A673 (cell line): ENCODE data around the gene AHDC1. TPM values are rescaled to one million over a fixed set of nuclear protein-coding genes. Genes with fewer than 3 reads are reported as not detected.
"Not testable (repeated sequence)": the region's sequence is repeated elsewhere in the genome, so short reads cannot be mapped to it uniquely, and the experiment has no call there.

Experiments used
- BruUV-seq: library from RNA; stranded (reverse); fragments of 400-500 nt; replicated peaks from 2 replicates; lab custom pipeline; 2021; lab: Mats Ljungman, UMichigan
- CTCF ChIA-PET: fragments of 300-600 bp; sonication (Branson Sonifier 250); formaldehyde crosslinking; loops from one replicate; lab custom pipeline; 2022; ENCODE audit warnings: antibody characterized with exemption; lab: Charles Lee
- POLR2A ChIA-PET: fragments of 300-600 bp; sonication (Branson Sonifier 250); formaldehyde crosslinking; loops from one replicate; lab custom pipeline; 2022; ENCODE audit warnings: antibody characterized with exemption; ENCODE audit not compliant: low non-redundant PET; lab: Charles Lee
- DNase-seq: peaks from one replicate; pipeline ENCODE4 v3.0.0-alpha.2; 2015; ENCODE audit warnings: low spot score
- H3K27ac ChIP-seq: fragments of 200-600 bp; sonication (generic); 2 replicates; pipeline ENCODE4 v1.5.1; 2016; ENCODE audit warnings: mixed run types, low read depth, mild to moderate bottlenecking, mixed read lengths, antibody characterized with exemption, low read length; ENCODE audit not compliant: poor library complexity, severe bottlenecking
- H3K27me3 ChIP-seq: fragments of 200-600 bp; sonication (generic); replicated peaks from 2 replicates; pipeline ENCODE4 v1.6.1; 2017; ENCODE audit warnings: mixed run types, low read depth, mild to moderate bottlenecking, mixed read lengths, antibody characterized with exemption, low read length; ENCODE audit not compliant: insufficient read depth, poor library complexity
- H3K36me3 ChIP-seq: fragments of 200-600 bp; sonication (generic); 2 replicates; pipeline ENCODE4 v1.6.1; 2016; ENCODE audit warnings: mixed run types, mild to moderate bottlenecking, mixed read lengths, antibody characterized with exemption, low read length; ENCODE audit not compliant: insufficient read depth, poor library complexity, severe bottlenecking
- H3K4me1 ChIP-seq: fragments of 200-600 bp; sonication (generic); 2 replicates; pipeline ENCODE4 v1.6.1; 2017; ENCODE audit warnings: mixed run types, mild to moderate bottlenecking, mixed read lengths, antibody characterized with exemption, low read length; ENCODE audit not compliant: insufficient read depth, poor library complexity, severe bottlenecking
- H3K4me3 ChIP-seq: fragments of 200-600 bp; sonication (generic); 2 replicates; pipeline ENCODE4 v1.5.1; 2016; ENCODE audit warnings: low read depth, mixed run types, mild to moderate bottlenecking, mixed read lengths, low read length; ENCODE audit not compliant: poor library complexity, severe bottlenecking
- H3K9me3 ChIP-seq: fragments of 200-600 bp; sonication (generic); 2 replicates; pipeline ENCODE4 v1.6.1; 2016; ENCODE audit warnings: mixed run types, low read depth, mild to moderate bottlenecking, mixed read lengths, antibody characterized with exemption, low read length; ENCODE audit not compliant: poor library complexity, severe bottlenecking
- EZH2 ChIP-seq: fragments of 200-600 bp; sonication (generic); IDR thresholded peaks from 2 replicates; pipeline ENCODE4 v1.6.1; 2017; ENCODE audit warnings: borderline replicate concordance, low read depth, mild to moderate bottlenecking, mixed read lengths, antibody characterized with exemption, low read length; ENCODE audit not compliant: poor library complexity, severe bottlenecking
- intact Hi-C: fragments of 100-400 bp; cut with micrococcal nuclease; formaldehyde crosslinking; loops from one replicate; pipeline ENCODE4 v1.10.0; 2022; ENCODE audit not compliant: unreplicated experiment
- total RNA-seq: library from RNA; stranded (reverse); gene quantifications from 2 replicates; pipeline ENCODE4 v1.2.3, GENCODE V29; 2021
- TF ChIP-seq, protein P1 (sequence below): fragments of 300-800, 200-600 bp; sonication (generic); conservative IDR thresholded peaks from 2 replicates; pipeline ENCODE4 v1.5.1; 2017; ENCODE audit warnings: low read depth, mild to moderate bottlenecking, antibody characterized with exemption, low read length, moderate library complexity, mixed read lengths

AHDC1 gene
- total RNA-seq, 1 experiment from 2014 or later: 33.2 TPM

DNA sequence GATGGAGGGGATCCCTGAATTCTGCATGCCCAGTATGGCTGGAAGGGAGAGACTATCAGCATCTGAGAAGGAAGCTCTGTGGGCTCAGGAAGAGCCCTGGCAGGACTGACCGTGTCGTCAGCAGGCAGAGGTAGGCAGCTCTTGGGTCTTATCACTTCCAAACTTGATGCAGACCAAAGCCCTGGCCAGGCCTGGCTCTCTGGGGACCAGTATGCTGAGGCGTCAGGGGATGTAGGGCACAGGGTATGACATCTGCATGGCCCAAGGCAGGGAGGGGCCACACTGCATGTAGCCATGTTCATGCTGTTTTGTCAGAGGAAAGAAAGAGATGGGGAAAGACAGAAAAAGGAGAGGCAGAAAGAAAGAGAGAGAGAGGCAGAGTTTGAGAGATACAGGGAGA is 24.8 kb upstream of the AHDC1 start:
- CTCF ChIA-PET: no interaction called here
- POLR2A ChIA-PET: interaction anchor here (0.7 kb wide), 1 partner anchor 9 kb away, joined by 4 read pairs; no protein-coding TSS in a partner anchor
- Histone ChIP-seq H3K36me3 (no peaks in the 10 kb centered on the region), H3K4me1 (no peaks in the 10 kb centered on the region), H3K9me3 (no peaks in the 10 kb centered on the region), H3K27me3 (no peaks in the 10 kb centered on the region), H3K4me3 (no peak overlapping the region), H3K27ac (no peak overlapping the region)
- no peak for DNase-seq
- BruUV-seq: no TSS peak
- intact Hi-C loops: no loop called here
- no peak for TF ChIP-seq EZH2
- TF ChIP-seq, protein P1, sequence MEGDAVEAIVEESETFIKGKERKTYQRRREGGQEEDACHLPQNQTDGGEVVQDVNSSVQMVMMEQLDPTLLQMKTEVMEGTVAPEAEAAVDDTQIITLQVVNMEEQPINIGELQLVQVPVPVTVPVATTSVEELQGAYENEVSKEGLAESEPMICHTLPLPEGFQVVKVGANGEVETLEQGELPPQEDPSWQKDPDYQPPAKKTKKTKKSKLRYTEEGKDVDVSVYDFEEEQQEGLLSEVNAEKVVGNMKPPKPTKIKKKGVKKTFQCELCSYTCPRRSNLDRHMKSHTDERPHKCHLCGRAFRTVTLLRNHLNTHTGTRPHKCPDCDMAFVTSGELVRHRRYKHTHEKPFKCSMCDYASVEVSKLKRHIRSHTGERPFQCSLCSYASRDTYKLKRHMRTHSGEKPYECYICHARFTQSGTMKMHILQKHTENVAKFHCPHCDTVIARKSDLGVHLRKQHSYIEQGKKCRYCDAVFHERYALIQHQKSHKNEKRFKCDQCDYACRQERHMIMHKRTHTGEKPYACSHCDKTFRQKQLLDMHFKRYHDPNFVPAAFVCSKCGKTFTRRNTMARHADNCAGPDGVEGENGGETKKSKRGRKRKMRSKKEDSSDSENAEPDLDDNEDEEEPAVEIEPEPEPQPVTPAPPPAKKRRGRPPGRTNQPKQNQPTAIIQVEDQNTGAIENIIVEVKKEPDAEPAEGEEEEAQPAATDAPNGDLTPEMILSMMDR: no peak

DNA sequence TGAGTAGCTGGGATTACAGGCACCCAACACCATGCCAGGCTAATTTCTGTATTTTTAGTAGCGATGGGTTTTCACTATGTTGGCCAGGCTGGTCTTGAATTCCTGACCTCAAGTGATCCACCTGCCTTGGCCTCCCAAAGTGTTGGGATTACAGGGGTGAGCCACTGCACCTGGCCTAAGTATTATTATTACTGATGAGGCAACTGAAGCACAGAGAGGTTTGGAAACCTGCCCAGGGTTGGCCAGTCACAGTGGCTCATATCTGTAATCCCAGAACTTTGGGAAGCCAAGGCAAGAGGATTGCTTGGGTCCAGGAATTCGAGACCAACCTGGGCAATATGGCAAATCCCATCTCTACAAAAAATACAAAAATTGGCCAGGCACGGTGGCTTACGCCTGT is 23.8 kb upstream of the AHDC1 start:
- H3K36me3 ChIP-seq, POLR2A ChIA-PET, H3K4me1 ChIP-seq, H3K27me3 ChIP-seq, H3K27ac ChIP-seq, H3K4me3 ChIP-seq, BruUV-seq, intact Hi-C loops, H3K9me3 ChIP-seq, DNase-seq, CTCF ChIA-PET: not testable (repeated sequence)

DNA sequence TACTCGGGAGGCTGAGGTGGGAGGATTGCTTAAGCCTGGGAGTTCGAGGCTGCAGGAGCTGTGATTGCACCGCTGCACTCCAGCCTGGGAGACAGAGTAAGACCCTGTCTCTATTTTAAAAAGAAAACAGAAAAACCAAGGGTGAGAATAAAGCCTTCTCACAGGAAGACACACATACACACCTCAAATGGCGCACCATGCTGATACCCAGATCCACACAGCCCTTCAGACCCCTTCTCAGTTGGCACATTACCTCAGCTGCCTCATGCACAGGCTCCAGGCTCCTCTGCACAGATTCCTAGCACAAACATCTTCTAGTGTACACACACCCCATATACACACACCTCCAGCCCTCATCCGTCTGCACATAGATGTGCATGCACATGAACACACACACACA is 23.1 kb upstream of the AHDC1 start:
- Histone ChIP-seq H3K4me1 (no peaks in the 10 kb centered on the region), H3K36me3 (no peaks in the 10 kb centered on the region), H3K9me3 (no peaks in the 10 kb centered on the region), H3K27me3 (no peaks in the 10 kb centered on the region), H3K4me3 (no peak overlapping the region), H3K27ac (no peak overlapping the region)
- intact Hi-C loops: no loop called here
- TF ChIP-seq, protein P1: no peak
- TF ChIP-seq EZH2: no peak
- CTCF ChIA-PET: no interaction called here
- BruUV-seq: no TSS peak
- no peak for DNase-seq
- POLR2A ChIA-PET: no interaction called here

DNA sequence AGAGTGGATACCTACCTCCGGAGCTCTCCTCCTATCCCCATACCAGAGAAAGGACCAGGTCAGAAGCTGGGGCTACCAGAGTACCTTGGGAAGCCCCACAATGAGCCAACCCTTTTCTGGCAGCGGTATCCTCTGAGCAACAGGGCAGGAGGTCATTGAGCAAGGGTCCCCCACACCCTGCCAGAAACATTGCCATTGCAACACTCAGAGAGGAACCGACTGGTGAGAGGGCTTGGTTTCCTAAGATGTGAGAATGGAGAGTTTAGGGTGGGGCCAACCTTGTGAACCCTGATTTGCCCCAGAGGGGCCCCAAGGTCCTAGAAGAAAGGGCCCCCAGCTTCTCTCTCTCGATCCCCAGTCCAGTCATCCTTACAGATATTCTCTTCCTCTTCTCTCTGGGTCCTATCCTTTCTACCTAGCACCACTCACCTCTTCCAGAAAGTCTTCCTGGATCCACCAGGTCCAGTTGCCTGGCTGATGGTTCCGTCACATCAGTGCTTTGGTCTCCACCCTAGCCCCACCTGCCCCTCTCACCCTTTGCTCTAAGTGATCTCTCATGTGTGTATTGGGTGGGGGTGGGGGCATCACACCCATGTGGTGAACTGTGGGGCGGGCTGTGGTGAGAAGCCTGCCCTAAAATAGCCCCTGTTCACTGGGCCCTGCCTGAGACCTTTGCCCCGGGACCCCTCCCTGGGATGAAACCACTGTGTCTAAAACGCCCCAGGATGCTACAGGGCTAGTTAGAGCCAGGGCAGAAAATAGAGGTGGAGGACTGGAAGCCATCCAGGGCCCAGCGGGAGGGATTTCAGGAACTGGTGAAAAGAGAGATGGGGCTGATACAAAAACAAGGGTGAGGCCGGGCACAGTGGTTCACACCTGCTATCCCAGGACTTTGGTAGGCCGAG is 22.3 kb upstream of the AHDC1 start:
- ChIA-PET POLR2A (no interaction called here), CTCF (no interaction called here)
- H3K4me1 ChIP-seq: no peaks in the 10 kb centered on the region
- H3K27ac ChIP-seq: no peak overlapping the region
- H3K36me3 ChIP-seq: no peaks in the 10 kb centered on the region
- no peak for TF ChIP-seq EZH2
- TF ChIP-seq, protein P1: no peak
- intact Hi-C loops: no loop called here
- no TSS peak for BruUV-seq
- DNase-seq: no peak
- H3K4me3 ChIP-seq: no peak overlapping the region
- no peaks in the 10 kb centered on the region for H3K9me3 ChIP-seq
- no peaks in the 10 kb centered on the region for H3K27me3 ChIP-seq
